Loucy (cell line): ENCODE measurements around the gene ALDH7A1.
"Not testable (repeated sequence)": the region's sequence is repeated elsewhere in the genome, so short reads cannot be mapped to it uniquely, and the experiment has no call there.

Experiments
- H2AFZ ChIP-seq: fragments of 200-600 bp; sonication (generic); 2 replicates; pipeline ENCODE4 v1.6.0; 2016; ENCODE audit warnings: antibody characterized with exemption, mild to moderate bottlenecking, low read length, moderate library complexity
- H3F3A ChIP-seq: fragments of 200-600 bp; 2 replicates; pipeline ENCODE4 v1.6.0; 2016; ENCODE audit warnings: antibody characterized with exemption, low read depth, mild to moderate bottlenecking
- H3K27me3 ChIP-seq: fragments of 200-600 bp; sonication (generic); 2 replicates; pipeline ENCODE4 v1.6.1; 2014; ENCODE audit warnings: low read length, mild to moderate bottlenecking; ENCODE audit not compliant: insufficient read depth, poor library complexity, severe bottlenecking
- H3K36me3 ChIP-seq: fragments of 200-600 bp; sonication (generic); 2 replicates; pipeline ENCODE4 v1.6.1; 2016; ENCODE audit warnings: low read length; ENCODE audit not compliant: insufficient read depth
- H3K4me1 ChIP-seq: fragments of 200-600 bp; sonication (generic); 2 replicates; pipeline ENCODE4 v1.5.1; 2014; ENCODE audit warnings: low read length, mild to moderate bottlenecking; ENCODE audit not compliant: insufficient read depth, poor library complexity, severe bottlenecking
- H3K4me2 ChIP-seq: fragments of 200-600 bp; sonication (generic); 2 replicates; pipeline ENCODE4 v1.6.0; 2014; ENCODE audit warnings: antibody characterized with exemption, low read length, low read depth, mild to moderate bottlenecking; ENCODE audit not compliant: poor library complexity, severe bottlenecking
- H3K4me3 ChIP-seq: fragments of 200-600 bp; sonication (generic); 2 replicates; pipeline ENCODE4 v1.5.1; 2014; ENCODE audit warnings: low read length, mild to moderate bottlenecking, mixed read lengths; ENCODE audit not compliant: poor library complexity, severe bottlenecking
- H3K79me2 ChIP-seq: fragments of 200-600 bp; sonication (generic); 2 replicates; pipeline ENCODE4 v1.6.1; 2014; ENCODE audit warnings: low read length; ENCODE audit not compliant: insufficient read depth
- H3K9ac ChIP-seq: fragments of 200-600 bp; sonication (generic); 2 replicates; pipeline ENCODE4 v1.6.0; 2014; ENCODE audit warnings: mild to moderate bottlenecking, low read depth, low read length, moderate library complexity; ENCODE audit not compliant: poor library complexity, severe bottlenecking
- H3K9me2 ChIP-seq: fragments of 200-600 bp; sonication (generic); replicated peaks from 2 replicates; pipeline ENCODE4 v1.6.1; 2016; ENCODE audit warnings: low read depth, low read length, mixed read lengths
- H3K9me3 ChIP-seq: fragments of 200-600 bp; sonication (generic); 2 replicates; pipeline ENCODE4 v1.6.1; 2014; ENCODE audit warnings: mild to moderate bottlenecking, antibody characterized with exemption, low read length, low read depth; ENCODE audit not compliant: insufficient read depth
- H4K20me1 ChIP-seq: fragments of 200-600 bp; sonication (generic); 2 replicates; pipeline ENCODE4 v1.6.0; 2014; ENCODE audit warnings: antibody characterized with exemption, low read length, mild to moderate bottlenecking; ENCODE audit not compliant: insufficient read depth, poor library complexity, severe bottlenecking
- CTCF ChIP-seq: fragments of 200-600 bp; sonication (generic); conservative IDR thresholded peaks from 2 replicates; pipeline ENCODE4 v1.5.1; 2014; ENCODE audit warnings: mild to moderate bottlenecking, antibody characterized with exemption, low read length
- EZH2phosphoT487 ChIP-seq: fragments of 200-600 bp; IDR thresholded peaks from 2 replicates; pipeline ENCODE4 v1.6.1; 2018; ENCODE audit warnings: antibody characterized with exemption, mild to moderate bottlenecking, moderate library complexity, borderline replicate concordance

Gene ALDH7A1

DNA sequence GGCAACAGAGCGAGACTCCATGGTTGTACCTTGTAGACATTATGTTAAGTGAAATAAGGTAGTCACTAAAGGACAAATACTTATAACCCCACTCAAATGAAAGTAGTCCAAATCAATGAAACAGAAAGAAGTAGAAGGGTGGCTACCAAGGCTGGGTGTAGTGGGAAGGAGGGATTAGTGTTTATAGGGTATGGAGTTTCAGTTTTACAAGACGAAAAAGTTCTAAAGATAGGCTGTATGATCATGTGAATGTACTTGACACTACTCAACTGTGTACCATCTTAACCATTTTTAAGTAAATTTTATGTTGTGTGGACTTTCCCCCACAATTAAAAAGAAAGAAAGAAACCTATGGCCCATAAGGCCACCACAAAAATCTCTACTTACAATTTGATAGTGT is 32.2 kb downstream of the ALDH7A1 start:
- H3K36me3 ChIP-seq = no peaks in the 10 kb centered on the region; the same call in 1 of the 2 replicates
- no peaks in the 10 kb centered on the region for H3K9me3 ChIP-seq
- no peak overlapping the region for H3K9ac ChIP-seq
- H2AFZ ChIP-seq = no peak overlapping the region
- H3K79me2 ChIP-seq = no peaks in the 10 kb centered on the region
- H4K20me1 ChIP-seq = no peaks in the 10 kb centered on the region
- H3K4me1 ChIP-seq = no peaks in the 10 kb centered on the region
- no peaks in the 10 kb centered on the region for H3K27me3 ChIP-seq
- H3K4me2 ChIP-seq = no peak overlapping the region
- no peaks in the 10 kb centered on the region for H3K9me2 ChIP-seq
- TF ChIP-seq CTCF = no peak
- no peak for TF ChIP-seq EZH2phosphoT487
- H3K4me3 ChIP-seq = no peak overlapping the region
- H3F3A ChIP-seq = no peaks in the 10 kb centered on the region

GRCh38 chr5:126561908-126562307 is 33.1 kb downstream of the ALDH7A1 start:
- no peak for TF ChIP-seq EZH2phosphoT487
- TF ChIP-seq CTCF = no peak
- Histone ChIP-seq H3K4me2 (no peak overlapping the region), H3K9me3 (no peaks in the 10 kb centered on the region), H2AFZ (no peak overlapping the region), H3F3A (no peaks in the 10 kb centered on the region), H3K36me3 (no peaks in the 10 kb centered on the region; the same call in 1 of the 2 replicates), H3K27me3 (no peaks in the 10 kb centered on the region), H3K9ac (no peak overlapping the region), H4K20me1 (no peaks in the 10 kb centered on the region), H3K79me2 (no peaks in the 10 kb centered on the region), H3K9me2 (no peaks in the 10 kb centered on the region), H3K4me3 (no peak overlapping the region), H3K4me1 (no peaks in the 10 kb centered on the region)

- not testable (repeated sequence) for H4K20me1 ChIP-seq, H3K27me3 ChIP-seq, H3K4me1 ChIP-seq, H3K4me3 ChIP-seq, H3K79me2 ChIP-seq, H3K9me3 ChIP-seq, H3K4me2 ChIP-seq, H3K36me3 ChIP-seq, H3K9me2 ChIP-seq, H3K9ac ChIP-seq, H2AFZ ChIP-seq, H3F3A ChIP-seq
Observed at GRCh38 chr5:126555101-126555500, 39.9 kb downstream of the ALDH7A1 start.

- H2AFZ ChIP-seq = no peak overlapping the region
- H3K36me3 ChIP-seq = peaks cover 3% of the 10 kb centered on the region; the same call in 1 of the 2 replicates
- H4K20me1 ChIP-seq = no peaks in the 10 kb centered on the region
- no peaks in the 10 kb centered on the region for H3K9me2 ChIP-seq
- H3F3A ChIP-seq = no peaks in the 10 kb centered on the region
- no peaks in the 10 kb centered on the region for H3K9me3 ChIP-seq
- H3K9ac ChIP-seq = no peak overlapping the region
- no peak overlapping the region for H3K4me3 ChIP-seq
- no peaks in the 10 kb centered on the region for H3K4me1 ChIP-seq
- no peak overlapping the region for H3K4me2 ChIP-seq
- H3K79me2 ChIP-seq = no peaks in the 10 kb centered on the region
- TF ChIP-seq CTCF = no peak
- TF ChIP-seq EZH2phosphoT487 = no peak
- H3K27me3 ChIP-seq = no peaks in the 10 kb centered on the region
Observed at GRCh38 chr5:126552614-126553013, 42.4 kb downstream of the ALDH7A1 start.
